Measurements from ENCODE around the gene VPS4B. TPM values are rescaled to one million over a fixed set of nuclear protein-coding genes. Genes with fewer than 3 reads are reported as not detected.

Gene VPS4B
- total RNA-seq, 1 experiment from 2014 or later, result 60.2 TPM

GRCh38 chr18:63467699-63468098 is 45.4 kb upstream of the VPS4B start:
- no peaks in the 10 kb centered on the region for H3K4me1 Mint-ChIP-seq
- no peak overlapping the region for H3K4me3 Mint-ChIP-seq
- Histone ChIP-seq H3K4ac (ENCODE audit: low read depth, low read length) (no peak overlapping the region), H2BK5ac (ENCODE audit: insufficient read length, low read length) (no peak overlapping the region), H2BK15ac (ENCODE audit: low read depth, low read length) (no peak overlapping the region), H3K9me3 (ENCODE audit: control insufficient read depth, low read depth, low read length) (no peaks in the 10 kb centered on the region), H2BK20ac (ENCODE audit: low read depth, low read length, poor library complexity, severe bottlenecking) (no peak overlapping the region), H3K9ac (ENCODE audit: extremely low read depth, insufficient read length, low read length) (no peak overlapping the region), H2AFZ (ENCODE audit: low read length) (no peak overlapping the region), H2AK5ac (ENCODE audit: insufficient read length, low read length) (no peak overlapping the region), H2BK12ac (ENCODE audit: insufficient read length, low read depth, low read length) (no peak overlapping the region), H3K23me2 (ENCODE audit: insufficient read length, low read depth, low read length, poor library complexity, severe bottlenecking) (no peaks in the 10 kb centered on the region), H3K4me2 (ENCODE audit: insufficient read depth, insufficient read length, low read length) (no peak overlapping the region), H4K8ac (replicated peaks; ENCODE audit: insufficient read length, low read depth, low read length) (no peak overlapping the region), H4K5ac (ENCODE audit: insufficient read length, low read depth, low read length) (no peak overlapping the region), H4K20me1 (ENCODE audit: control insufficient read depth, insufficient read depth, insufficient read length) (no peaks in the 10 kb centered on the region), H3K23ac (ENCODE audit: insufficient read length, low read depth, low read length) (no peak overlapping the region), H2BK120ac (ENCODE audit: low read depth, low read length, poor library complexity, severe bottlenecking) (no peak overlapping the region), H3K14ac (ENCODE audit: insufficient read depth, low read length) (no peak overlapping the region), H3T11ph (ENCODE audit: low read length) (no peak overlapping the region), H3K79me2 (ENCODE audit: insufficient read depth, low read length) (no peaks in the 10 kb centered on the region), H3K56ac (ENCODE audit: insufficient read length, low read depth, low read length) (no peak overlapping the region), H3K4me1 (ENCODE audit: insufficient read depth, low read length) (no peaks in the 10 kb centered on the region), H3K27me3 (ENCODE audit: insufficient read depth, low read length) (no peaks in the 10 kb centered on the region), H3K18ac (ENCODE audit: insufficient read length, low read depth, low read length) (no peak overlapping the region), H4K91ac (ENCODE audit: insufficient read length, low read depth, low read length) (no peak overlapping the region), H3K27ac (ENCODE audit: insufficient read length, low read depth, low read length) (no peak overlapping the region), H3K79me1 (ENCODE audit: insufficient read depth, low read depth, low read length, poor library complexity, severe bottlenecking) (no peaks in the 10 kb centered on the region)
- no peak for TF ChIP-seq CTCF (conservative IDR thresholded peaks at IDR 0.05)
- no peaks in the 10 kb centered on the region for H3K36me3 Mint-ChIP-seq (ENCODE audit: insufficient read depth in 1 of 3, low read depth in 3 of 3)
- DNase-seq, result no peak
- no peaks in the 10 kb centered on the region for H3K9me3 Mint-ChIP-seq
- no peaks in the 10 kb centered on the region; the same call in 1 of the 2 replicates for H3K27me3 Mint-ChIP-seq (ENCODE audit: low read depth)
- WGBS (ENCODE audit: extremely low coverage, insufficient read length, low lambda C conversion rate), result no CpG with 5 or more reads among the region's 4 CpGs
- no peak overlapping the region for H3K27ac Mint-ChIP-seq

Data from H9 (cell line).